NCI-H2196 treated with DMSO at 0.1 percent for 48 hours (cell line): Measurements from ENCODE around the gene MYO9A.
"Not testable (repeated sequence)": the region's sequence is repeated elsewhere in the genome, so short reads cannot be mapped to it uniquely, and the experiment has no call there.

ENCODE experiments used
- DNase-seq: peaks from one replicate; lab custom pipeline; 2025; ENCODE audit not compliant: unreplicated experiment; lab: John Stamatoyannopoulos, UW

Gene MYO9A

GRCh38 chr15:72053297-72053696 lies 64.7 kb downstream of the MYO9A start:
- DNase-seq = not testable (repeated sequence)

DNA sequence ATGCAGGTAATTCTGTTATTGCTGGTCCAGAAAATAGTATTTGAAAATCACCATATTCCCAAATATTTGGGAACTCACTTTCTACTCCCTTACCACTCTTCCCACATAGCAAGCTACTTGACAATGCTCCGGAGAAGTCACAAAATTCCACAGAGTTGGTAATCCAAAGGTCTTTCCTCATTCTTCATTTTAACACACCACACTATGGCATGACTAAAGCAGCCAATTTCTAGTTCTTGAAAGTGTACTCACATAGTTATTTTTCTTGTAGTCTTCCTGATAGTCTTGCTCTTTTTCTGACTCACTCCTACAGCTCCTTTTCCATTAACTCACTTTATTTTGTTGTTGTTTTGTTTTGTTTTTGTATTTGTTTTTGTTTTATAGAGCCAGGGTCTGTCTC lies 67.2 kb downstream of the MYO9A start:
- DNase-seq = no peak

- no peak for DNase-seq
These were observed 70.9 kb downstream of the MYO9A start for GRCh38 chr15:72047020-72047419.

- DNase-seq = no peak
These were observed 73.0 kb downstream of the MYO9A start for GRCh38 chr15:72044956-72045355.

- DNase-seq = no peak
These were observed 75.1 kb downstream of the MYO9A start for GRCh38 chr15:72042865-72043264.

DNA sequence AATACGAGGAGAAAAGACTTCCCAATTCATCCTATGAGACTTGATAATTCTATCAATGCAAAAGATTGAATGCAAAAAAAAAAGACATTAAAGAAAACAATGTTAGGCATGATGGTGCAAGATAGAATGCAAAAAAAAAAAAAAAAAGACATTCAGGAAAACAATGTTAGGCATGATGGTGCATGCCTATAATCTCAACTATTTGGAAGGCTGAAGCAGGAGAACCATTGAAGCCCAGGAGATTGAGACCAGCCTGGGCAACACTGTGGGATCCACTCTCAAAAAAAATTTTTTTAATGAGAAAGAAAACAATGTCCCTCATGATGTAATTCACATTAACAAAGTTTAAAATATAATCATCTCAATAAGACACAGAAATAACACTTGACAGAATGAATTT lies 75.9 kb downstream of the MYO9A start:
- no peak for DNase-seq

GRCh38 chr15:72037321-72037720 lies 80.6 kb downstream of the MYO9A start:
- no peak for DNase-seq

DNA sequence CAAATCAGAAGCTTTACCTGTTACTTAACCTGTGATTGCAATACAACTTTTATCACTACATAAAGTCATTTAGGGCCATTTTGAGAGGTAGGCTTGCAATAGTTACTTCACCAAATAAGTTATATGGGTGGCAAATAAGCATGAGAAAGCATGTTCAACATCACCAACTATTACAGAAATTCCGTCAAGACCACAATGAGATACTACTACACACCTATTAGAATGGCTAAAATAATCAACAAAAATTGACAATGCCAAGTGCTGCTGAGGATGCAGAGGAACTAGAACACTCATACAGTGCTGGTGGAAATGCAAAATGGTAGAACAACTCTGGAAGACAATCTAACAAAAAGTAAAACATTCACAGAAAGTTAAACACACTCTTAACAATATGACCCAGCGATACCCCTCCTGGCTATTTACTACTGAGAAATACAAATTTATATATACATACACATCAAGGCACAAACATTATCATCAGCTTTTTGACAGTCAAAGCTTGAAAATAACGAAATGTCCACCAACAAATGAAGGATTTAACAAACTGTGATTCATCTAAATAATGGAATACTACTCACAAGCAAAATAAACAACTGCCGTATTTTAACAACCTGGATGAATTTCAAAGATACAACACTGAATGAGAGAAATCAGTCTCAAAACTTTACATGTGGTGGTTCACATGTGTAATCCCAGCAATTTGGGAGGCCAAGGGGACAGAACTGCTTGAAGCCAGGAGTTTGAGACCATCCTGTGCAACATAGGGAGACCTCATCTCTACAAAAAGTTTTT lies 82.9 kb downstream of the MYO9A start:
- DNase-seq = no peak

DNA sequence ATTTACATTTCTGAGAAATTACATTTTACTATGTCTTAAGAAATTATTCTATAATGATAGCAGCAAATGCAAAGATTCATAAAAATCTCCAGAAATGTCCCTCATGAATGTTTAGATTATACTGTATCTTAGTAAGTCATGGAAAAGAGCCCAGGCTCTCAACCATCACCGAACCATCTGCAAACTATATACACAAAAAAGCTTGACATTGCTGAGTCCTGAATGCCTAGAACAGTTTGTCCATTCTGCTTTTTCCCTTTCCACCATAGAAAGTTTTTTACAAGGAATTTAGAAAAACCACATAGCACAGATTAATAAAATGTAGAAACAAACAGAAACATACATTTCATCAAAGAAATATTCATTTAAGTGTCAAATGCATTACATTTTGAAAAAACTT lies 83.6 kb downstream of the MYO9A start:
- DNase-seq = no peak

DNA sequence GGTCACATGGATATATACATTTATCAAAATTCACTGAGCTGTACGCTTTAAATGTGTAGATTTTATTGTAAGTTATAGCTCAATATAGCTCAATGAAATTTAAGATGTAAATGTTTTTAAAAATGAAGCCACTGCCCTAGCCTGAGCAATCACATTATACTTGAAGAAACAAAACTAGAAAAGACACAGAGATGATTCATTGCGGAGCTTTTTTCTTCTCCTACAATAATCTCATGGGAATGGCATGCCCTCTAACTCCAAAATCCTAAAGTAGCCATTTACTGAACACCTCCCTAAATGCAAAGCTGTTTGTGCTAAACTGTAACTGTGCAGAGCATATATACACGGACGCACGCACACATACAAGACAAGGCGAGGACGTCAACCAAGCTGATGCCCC lies 84.2 kb downstream of the MYO9A start:
- no peak for DNase-seq

- DNase-seq = no peak
These were observed 84.7 kb downstream of the MYO9A start for GRCh38 chr15:72033285-72033684.

GRCh38 chr15:72021604-72022003 lies 96.3 kb downstream of the MYO9A start:
- no peak for DNase-seq

- DNase-seq = no peak
These were observed 97.2 kb downstream of the MYO9A start for GRCh38 chr15:72020799-72021198.

DNA sequence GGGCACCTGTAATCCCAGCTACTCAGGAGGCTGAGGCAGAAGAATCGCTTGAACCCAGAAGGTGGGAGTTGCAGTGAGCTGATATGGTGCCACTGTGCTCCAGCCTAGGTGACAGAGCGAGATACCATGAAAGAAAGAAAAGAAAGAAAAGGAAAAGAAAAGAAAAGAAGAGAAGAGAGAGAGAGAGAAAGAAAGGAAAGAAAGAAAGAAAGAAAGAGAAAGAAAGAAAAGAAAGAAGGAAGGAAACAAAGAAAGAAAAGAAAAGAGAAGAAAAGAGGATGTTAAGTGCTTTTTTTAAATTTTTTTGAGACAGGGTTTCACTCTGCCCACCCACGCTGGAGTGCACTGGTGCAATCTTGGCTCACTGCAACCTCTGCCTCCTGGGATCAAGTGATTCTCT lies 103.4 kb downstream of the MYO9A start:
- not testable (repeated sequence) for DNase-seq

- no peak for DNase-seq
These were observed 104.2 kb downstream of the MYO9A start for GRCh38 chr15:72013703-72014102.

GRCh38 chr15:72011302-72011942 lies 106.5 kb downstream of the MYO9A start:
- no peak for DNase-seq

- DNase-seq = no peak
These were observed 108.7 kb downstream of the MYO9A start for GRCh38 chr15:72009222-72009621.

DNA sequence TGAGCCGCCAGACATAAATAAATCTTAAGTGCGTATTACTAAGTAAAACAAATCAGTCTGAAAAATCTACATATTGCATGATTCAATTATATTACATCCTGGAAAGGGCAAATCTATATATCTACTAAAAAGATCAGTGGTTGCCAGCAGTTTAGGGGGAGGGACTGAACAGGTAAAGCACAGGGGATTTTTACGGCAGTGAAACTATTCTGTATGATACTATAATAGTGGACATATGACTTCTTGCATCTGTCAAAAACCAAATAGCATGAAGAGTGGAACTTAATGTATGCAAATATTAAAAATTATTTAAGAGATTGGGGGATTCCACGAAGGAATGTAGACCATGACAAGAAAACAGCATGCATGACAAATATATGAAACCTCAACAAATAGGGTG lies 111.6 kb downstream of the MYO9A start:
- no peak for DNase-seq

- DNase-seq = no peak
These were observed 112.5 kb downstream of the MYO9A start for GRCh38 chr15:72005483-72005882.

- no peak for DNase-seq
These were observed 118.1 kb downstream of the MYO9A start for GRCh38 chr15:71999807-72000206.

GRCh38 chr15:71998717-71999116 lies 119.2 kb downstream of the MYO9A start:
- not testable (repeated sequence) for DNase-seq

GRCh38 chr15:71997691-71998090 lies 120.3 kb downstream of the MYO9A start:
- DNase-seq = no peak

GRCh38 chr15:71975816-71976150 lies 142.2 kb downstream of the MYO9A start:
- DNase-seq = no peak
